Osteoblast (primary cell): Measurements from ENCODE around the gene SIGMAR1. TPM values are rescaled to one million over a fixed set of nuclear protein-coding genes. Genes with fewer than 3 reads are reported as not detected.

Source experiments
- DNase-seq: peaks from one replicate; pipeline ENCODE4 v3.0.0; 2011; ENCODE audit warnings: low spot score, mixed read lengths; ENCODE audit not compliant: insufficient read length; ENCODE audit errors: missing footprints
- H2AFZ ChIP-seq: 2 replicates; pipeline ENCODE4 v1.6.0; 2011; ENCODE audit warnings: mild to moderate bottlenecking, low read length
- H3K27ac ChIP-seq: 2 replicates; pipeline ENCODE4 v1.5.1; 2011; ENCODE audit warnings: mild to moderate bottlenecking, low read depth, low read length, moderate library complexity
- H3K27me3 ChIP-seq: 2 replicates; pipeline ENCODE4 v1.6.0; 2012; ENCODE audit warnings: mild to moderate bottlenecking, control low read depth, inconsistent platforms, low read length, moderate library complexity; ENCODE audit not compliant: insufficient read depth
- H3K36me3 ChIP-seq: 2 replicates; pipeline ENCODE4 v1.5.1; 2011; ENCODE audit warnings: mild to moderate bottlenecking, low read length, control low read depth, moderate library complexity; ENCODE audit not compliant: insufficient read depth
- H3K4me1 ChIP-seq: 2 replicates; pipeline ENCODE4 v1.5.1; 2011; ENCODE audit warnings: mild to moderate bottlenecking, low read length, control low read depth, moderate library complexity; ENCODE audit not compliant: insufficient read depth
- H3K4me2 ChIP-seq: 2 replicates; pipeline ENCODE4 v1.6.0; 2011; ENCODE audit warnings: mild to moderate bottlenecking, low read length; ENCODE audit not compliant: insufficient read depth
- H3K4me3 ChIP-seq: fragments of 200-600 bp; sonication (generic); 3 replicates; pipeline ENCODE4 v1.5.1; 2012; ENCODE audit warnings: mild to moderate bottlenecking, low read length, inconsistent platforms; ENCODE audit not compliant: insufficient read depth
- H3K79me2 ChIP-seq: 2 replicates; pipeline ENCODE4 v1.6.0; 2012; ENCODE audit warnings: mild to moderate bottlenecking, low read length, control low read depth, inconsistent platforms; ENCODE audit not compliant: insufficient read depth
- H3K9me3 ChIP-seq: 2 replicates; pipeline ENCODE4 v1.5.1; 2011; ENCODE audit warnings: low read depth, low read length, control low read depth
- H4K20me1 ChIP-seq: 2 replicates; pipeline ENCODE4 v1.6.0; 2012; ENCODE audit warnings: mild to moderate bottlenecking, low read length, control low read depth; ENCODE audit not compliant: insufficient read depth
- CTCF ChIP-seq: IDR thresholded peaks from 2 replicates; pipeline ENCODE4 v1.5.1; 2011; ENCODE audit warnings: mild to moderate bottlenecking, low read depth, low read length, moderate library complexity; ENCODE audit errors: extremely low read depth
- total RNA-seq: library from RNA; depleted of rRNA; stranded (reverse); fragments of >200 nt; gene quantifications from 2 replicates; pipeline ENCODE4 v1.2.3, GENCODE V29; 2012

SIGMAR1 gene
- total RNA-seq, 1 donor, result 72.7 TPM

GRCh38 chr9:34612788-34613390 is 24.7 kb downstream of the SIGMAR1 start:
- H3K27ac ChIP-seq, result peak overlapping the region; percentile 85
- H3K4me3 ChIP-seq, result peak overlapping the region; percentile 94
- H3K36me3 ChIP-seq, result peaks cover 40% of the 10 kb centered on the region
- peak overlapping the region; percentile 86 for H2AFZ ChIP-seq
- no peaks in the 10 kb centered on the region for H3K27me3 ChIP-seq
- peak; percentile 94 for DNase-seq
- H3K4me2 ChIP-seq, result peak overlapping the region; percentile 83
- peak; percentile 93 for TF ChIP-seq CTCF
- H4K20me1 ChIP-seq, result no peaks in the 10 kb centered on the region
- H3K4me1 ChIP-seq, result peaks cover 12% of the 10 kb centered on the region
- H3K9me3 ChIP-seq, result no peaks in the 10 kb centered on the region
- H3K79me2 ChIP-seq, result peaks cover 11% of the 10 kb centered on the region

- Histone ChIP-seq H4K20me1 (no peaks in the 10 kb centered on the region), H3K27ac (peak within 1 kb of the TSS; percentile 85), H3K79me2 (peaks cover 11% of the 10 kb centered on the region)
Observed at GRCh38 chr9:34611811-34612787, 25.5 kb downstream of the SIGMAR1 start, which contains the start of gene RPP25L. Gene RPP25L (minus strand): TSS chr9:34612097. CDS start chr9:34611296, 801 bp downstream.

GRCh38 chr9:34611251-34611810 is 26.3 kb downstream of the SIGMAR1 start:
- no peak for TF ChIP-seq CTCF
- Histone ChIP-seq H3K27ac (peak overlapping the region; percentile 85), H3K79me2 (peaks cover 11% of the 10 kb centered on the region), H3K9me3 (no peaks in the 10 kb centered on the region), H3K4me2 (peak overlapping the region; percentile 83), H3K4me1 (peaks cover 12% of the 10 kb centered on the region), H2AFZ (peak overlapping the region; percentile 96), H3K4me3 (peak overlapping the region; percentile 94), H3K27me3 (no peaks in the 10 kb centered on the region), H4K20me1 (no peaks in the 10 kb centered on the region), H3K36me3 (peaks cover 24% of the 10 kb centered on the region)
- no peak for DNase-seq

More at GRCh38 chr9:34611811-34612787, 25.5 kb downstream of the SIGMAR1 start, which contains the start of gene RPP25L:
- Histone ChIP-seq H2AFZ (peak within 1 kb of the TSS; percentile 96), H3K4me3 (peak within 1 kb of the TSS; percentile 94), H3K36me3 (peaks cover 32% of the 10 kb centered on the region), H3K4me2 (peak within 1 kb of the TSS; percentile 83), H3K27me3 (no peaks in the 10 kb centered on the region), H3K4me1 (peaks cover 12% of the 10 kb centered on the region), H3K9me3 (no peaks in the 10 kb centered on the region)
- DNase-seq, result peak; percentile 100
- no peak for TF ChIP-seq CTCF
